ENCODE results near the gene MGARP. TPM values are rescaled to one million over a fixed set of nuclear protein-coding genes. Genes with fewer than 3 reads are reported as not detected.

The MGARP gene
- total and polyA plus RNA-seq, 4 experiments from 2014 or later: 0.20 to 0.52 (median 0.28) TPM

- Histone ChIP-seq H3K36me3 (ENCODE audit: insufficient read depth, low read length) (no peaks in the 10 kb centered on the region), H3K27me3 (ENCODE audit: insufficient read depth, low read length) (no peaks in the 10 kb centered on the region), H3K4me3 (ENCODE audit: low read length in 2 of 2) (no peak overlapping the region), H3K4me1 (ENCODE audit: insufficient read depth, low read length) (no peaks in the 10 kb centered on the region), H3K27ac (ENCODE audit: low read depth, low read length) (no peak overlapping the region), H3K9me3 (ENCODE audit: control insufficient read depth in 1 of 2, low read length in 2 of 2) (no peaks in the 10 kb centered on the region)
- intact Hi-C loops (cut with micrococcal nuclease): no loop called here
- CTCF ChIA-PET (ENCODE audit: partially characterized antibody): interaction anchor here (0.8 kb wide), 1 partner anchor 43 kb away, joined by 3 read pairs; no protein-coding TSS in a partner anchor
- H3K4me3 Mint-ChIP-seq: no peak overlapping the region
- H3K4me1 Mint-ChIP-seq: no peaks in the 10 kb centered on the region
- DNase-seq: no peak
- no peaks in the 10 kb centered on the region for H3K9me3 Mint-ChIP-seq
- H3K27ac Mint-ChIP-seq: no peak overlapping the region
- POLR2A ChIA-PET (ENCODE audit: partially characterized antibody): interaction anchor here (1.0 kb wide), 1 partner anchor 14 kb away, joined by 6 read pairs; no protein-coding TSS in a partner anchor
- no peaks in the 10 kb centered on the region for H3K36me3 Mint-ChIP-seq
- no peaks in the 10 kb centered on the region for H3K27me3 Mint-ChIP-seq
Observed at GRCh38 chr4:139253046-139253445, 27.0 kb downstream of the MGARP start.

- no peaks in the 10 kb centered on the region for H3K27me3 ChIP-seq (ENCODE audit: insufficient read depth, low read length)
- Mint-ChIP-seq H3K4me3 (no peak overlapping the region), H3K27me3 (no peaks in the 10 kb centered on the region), H3K36me3 (no peaks in the 10 kb centered on the region), H3K9me3 (no peaks in the 10 kb centered on the region), H3K27ac (no peak overlapping the region), H3K4me1 (no peaks in the 10 kb centered on the region)
- no peak overlapping the region for H3K4me3 ChIP-seq (ENCODE audit: low read length in 2 of 2)
- ChIA-PET CTCF (ENCODE audit: partially characterized antibody) (no interaction called here), POLR2A (ENCODE audit: partially characterized antibody) (no interaction called here)
- no peaks in the 10 kb centered on the region for H3K4me1 ChIP-seq (ENCODE audit: insufficient read depth, low read length)
- no peak overlapping the region for H3K27ac ChIP-seq (ENCODE audit: low read depth, low read length)
- no peaks in the 10 kb centered on the region for H3K36me3 ChIP-seq (ENCODE audit: insufficient read depth, low read length)
- no peaks in the 10 kb centered on the region for H3K9me3 ChIP-seq (ENCODE audit: control insufficient read depth in 1 of 2, low read length in 2 of 2)
- intact Hi-C loops (cut with micrococcal nuclease): no loop called here
- DNase-seq: no peak
Observed at GRCh38 chr4:139247700-139248238, 32.3 kb downstream of the MGARP start.

- DNase-seq: no peak
- Mint-ChIP-seq H3K27ac (no peak overlapping the region), H3K4me1 (no peaks in the 10 kb centered on the region), H3K4me3 (no peak overlapping the region), H3K27me3 (no peaks in the 10 kb centered on the region), H3K9me3 (no peaks in the 10 kb centered on the region), H3K36me3 (no peaks in the 10 kb centered on the region)
- intact Hi-C loops (cut with micrococcal nuclease): no loop called here
- Histone ChIP-seq H3K4me3 (ENCODE audit: low read length in 2 of 2) (no peak overlapping the region), H3K27me3 (ENCODE audit: insufficient read depth, low read length) (no peaks in the 10 kb centered on the region), H3K4me1 (ENCODE audit: insufficient read depth, low read length) (no peaks in the 10 kb centered on the region), H3K27ac (ENCODE audit: low read depth, low read length) (no peak overlapping the region), H3K36me3 (ENCODE audit: insufficient read depth, low read length) (no peaks in the 10 kb centered on the region), H3K9me3 (ENCODE audit: control insufficient read depth in 1 of 2, low read length in 2 of 2) (no peaks in the 10 kb centered on the region)
- ChIA-PET POLR2A (ENCODE audit: partially characterized antibody) (no interaction called here), CTCF (ENCODE audit: partially characterized antibody) (no interaction called here)
Observed at GRCh38 chr4:139247241-139247640, 32.8 kb downstream of the MGARP start.

GRCh38 chr4:139246166-139246565, 33.9 kb downstream of the MGARP start:
- Histone ChIP-seq H3K4me1 (ENCODE audit: insufficient read depth, low read length) (no peaks in the 10 kb centered on the region), H3K9me3 (ENCODE audit: control insufficient read depth in 1 of 2, low read length in 2 of 2) (no peaks in the 10 kb centered on the region), H3K4me3 (ENCODE audit: low read length in 2 of 2) (no peak overlapping the region), H3K36me3 (ENCODE audit: insufficient read depth, low read length) (no peaks in the 10 kb centered on the region), H3K27ac (ENCODE audit: low read depth, low read length) (no peak overlapping the region), H3K27me3 (ENCODE audit: insufficient read depth, low read length) (no peaks in the 10 kb centered on the region)
- POLR2A ChIA-PET (ENCODE audit: partially characterized antibody): interaction anchor here (0.7 kb wide), 1 partner anchor 222 kb away, joined by 3 read pairs; no protein-coding TSS in a partner anchor
- H3K4me1 Mint-ChIP-seq: no peaks in the 10 kb centered on the region
- H3K9me3 Mint-ChIP-seq: no peaks in the 10 kb centered on the region
- no peak overlapping the region for H3K4me3 Mint-ChIP-seq
- H3K36me3 Mint-ChIP-seq: no peaks in the 10 kb centered on the region
- no peaks in the 10 kb centered on the region for H3K27me3 Mint-ChIP-seq
- CTCF ChIA-PET (ENCODE audit: partially characterized antibody): no interaction called here
- intact Hi-C loops (cut with micrococcal nuclease): no loop called here
- H3K27ac Mint-ChIP-seq: no peak overlapping the region
- no peak for DNase-seq

- ChIA-PET POLR2A (ENCODE audit: partially characterized antibody) (interaction anchor here (0.7 kb wide), 1 partner anchor 221 kb away, joined by 3 read pairs; no protein-coding TSS in a partner anchor), CTCF (ENCODE audit: partially characterized antibody) (no interaction called here)
- Histone ChIP-seq H3K27me3 (ENCODE audit: insufficient read depth, low read length) (no peaks in the 10 kb centered on the region), H3K4me1 (ENCODE audit: insufficient read depth, low read length) (no peaks in the 10 kb centered on the region), H3K27ac (ENCODE audit: low read depth, low read length) (no peak overlapping the region), H3K9me3 (ENCODE audit: control insufficient read depth in 1 of 2, low read length in 2 of 2) (no peaks in the 10 kb centered on the region), H3K36me3 (ENCODE audit: insufficient read depth, low read length) (no peaks in the 10 kb centered on the region), H3K4me3 (ENCODE audit: low read length in 2 of 2) (no peak overlapping the region)
- H3K9me3 Mint-ChIP-seq: no peaks in the 10 kb centered on the region
- H3K27ac Mint-ChIP-seq: no peak overlapping the region
- intact Hi-C loops (cut with micrococcal nuclease): no loop called here
- DNase-seq: no peak
- no peak overlapping the region for H3K4me3 Mint-ChIP-seq
- no peaks in the 10 kb centered on the region for H3K27me3 Mint-ChIP-seq
- no peaks in the 10 kb centered on the region for H3K4me1 Mint-ChIP-seq
- no peaks in the 10 kb centered on the region for H3K36me3 Mint-ChIP-seq
Observed at GRCh38 chr4:139245590-139245989, 34.4 kb downstream of the MGARP start.

- Histone ChIP-seq H3K4me3 (ENCODE audit: low read length in 2 of 2) (no peak overlapping the region), H3K4me1 (ENCODE audit: insufficient read depth, low read length) (no peaks in the 10 kb centered on the region), H3K27ac (ENCODE audit: low read depth, low read length) (no peak overlapping the region), H3K9me3 (ENCODE audit: control insufficient read depth in 1 of 2, low read length in 2 of 2) (no peaks in the 10 kb centered on the region), H3K27me3 (ENCODE audit: insufficient read depth, low read length) (no peaks in the 10 kb centered on the region), H3K36me3 (ENCODE audit: insufficient read depth, low read length) (no peaks in the 10 kb centered on the region)
- peaks cover 0 to 8% (median 1%) of the 10 kb centered on the region in 8 donors for H3K9me3 Mint-ChIP-seq
- no peaks in the 10 kb centered on the region for H3K27me3 Mint-ChIP-seq
- ChIA-PET POLR2A (ENCODE audit: partially characterized antibody) (no interaction called here), CTCF (ENCODE audit: partially characterized antibody) (interaction anchor here (1.4 to 1.6 kb wide), 2 partner anchors 12 to 15 kb away, joined by 4 to 5 read pairs; no protein-coding TSS in a partner anchor)
- no peak overlapping the region for H3K27ac Mint-ChIP-seq
- no peak overlapping the region for H3K4me3 Mint-ChIP-seq
- no peaks in the 10 kb centered on the region for H3K4me1 Mint-ChIP-seq
- intact Hi-C loops (cut with micrococcal nuclease): no loop called here
- H3K36me3 Mint-ChIP-seq: peaks cover 0 to 6% of the 10 kb centered on the region in 2 donors
- DNase-seq: no peak
Observed at GRCh38 chr4:139243448-139244365, 36.3 kb downstream of the MGARP start.

GRCh38 chr4:139242511-139243051, 37.4 kb downstream of the MGARP start:
- no peaks in the 10 kb centered on the region for H3K27me3 ChIP-seq (ENCODE audit: insufficient read depth, low read length)
- H3K9me3 Mint-ChIP-seq: peaks cover 0 to 9% (median 1%) of the 10 kb centered on the region in 8 donors
- H3K4me1 Mint-ChIP-seq: peaks cover 0 to 8% (median 3%) of the 10 kb centered on the region in 4 donors
- no peak for DNase-seq
- no peaks in the 10 kb centered on the region for H3K36me3 ChIP-seq (ENCODE audit: insufficient read depth, low read length)
- CTCF ChIA-PET (ENCODE audit: partially characterized antibody): no interaction called here
- POLR2A ChIA-PET (ENCODE audit: partially characterized antibody): no interaction called here
- intact Hi-C loops (cut with micrococcal nuclease): no loop called here
- H3K36me3 Mint-ChIP-seq: peaks cover 0 to 6% of the 10 kb centered on the region in 2 donors
- no peak overlapping the region for H3K4me3 ChIP-seq (ENCODE audit: low read length in 2 of 2)
- H3K4me3 Mint-ChIP-seq: no peak overlapping the region
- H3K4me1 ChIP-seq (ENCODE audit: insufficient read depth, low read length): peaks cover 5% of the 10 kb centered on the region
- no peaks in the 10 kb centered on the region for H3K9me3 ChIP-seq (ENCODE audit: control insufficient read depth in 1 of 2, low read length in 2 of 2)
- no peak overlapping the region for H3K27ac Mint-ChIP-seq
- H3K27me3 Mint-ChIP-seq: no peaks in the 10 kb centered on the region
- no peak overlapping the region for H3K27ac ChIP-seq (ENCODE audit: low read depth, low read length)

Data from CD4-positive, alpha-beta memory T cell (primary cell).